Psoas muscle (tissue), 8 donors: ENCODE measurements around the gene MRPL24. TPM values are rescaled to one million over a fixed set of nuclear protein-coding genes. Genes with fewer than 3 reads are reported as not detected.

ENCODE experiments used
- ATAC-seq, 4 donors: fragments of 200-7000 bp; cut with Tn5 transposase; one replicate each; pipeline ENCODE4 v1.9.1; 2020; ENCODE audit warnings: moderate library complexity in 3 of 4, mild to moderate bottlenecking in 2 of 4
- DNase-seq, 2 donors: peaks; one replicate each; pipeline ENCODE4 v3.0.0-alpha.2; 2020
- H3K27ac ChIP-seq: fragments of 200-600 bp; one replicate; pipeline ENCODE4 v1.8.0; 2022
- H3K27me3 ChIP-seq, 3 donors: fragments of 200-600 bp in 1 of 3; one replicate each; pipeline versions ENCODE4 v1.6.1 to v1.8.0; 2013 to 2022; ENCODE audit warnings: low read length in 2 of 3, mild to moderate bottlenecking in 2 of 3, moderate library complexity in 1 of 3; ENCODE audit not compliant: insufficient read depth in 3 of 3
- H3K36me3 ChIP-seq, 2 donors: fragments of 200-600 bp in 1 of 2; one replicate each; pipeline versions ENCODE4 v1.6.1 to v1.8.0; 2013 to 2022; ENCODE audit warnings: low read depth in 1 of 2, mild to moderate bottlenecking in 1 of 2, moderate library complexity in 1 of 2; ENCODE audit not compliant: insufficient read depth in 1 of 2
- H3K4me1 ChIP-seq: fragments of 200-600 bp; one replicate; pipeline ENCODE4 v1.8.0; 2022
- H3K4me3 ChIP-seq: fragments of 200-600 bp; one replicate; pipeline ENCODE4 v1.8.0; 2022; ENCODE audit warnings: mild to moderate bottlenecking
- H3K9me3 ChIP-seq: fragments of 200-600 bp; one replicate; pipeline ENCODE4 v1.8.0; 2022
- CTCF ChIP-seq: fragments of 200-600 bp; IDR thresholded peaks from one replicate; pipeline ENCODE4 v1.8.0; 2022; ENCODE audit warnings: antibody characterized with exemption
- WGBS, 3 donors: extraction: QIAGEN DNeasy Blood & Tissue Kit; methylation state at CpG; one replicate each; pipeline versions ENCODE4 v1.1.6 to v1.1.7; 2013; 5-methylcytosine and 5-hydroxymethylcytosine counted together
- intact Hi-C, 2 donors: fragments of 100-400 bp; cut with DNase I; formaldehyde crosslinking; loops; one replicate each; pipeline versions ENCODE4 v1.11.0 to v1.14.2; 2022
- long read RNA-seq, 2 donors: library from polyadenylated mRNA; unstranded; transcript quantifications; one replicate each; pipeline ENCODE4 v2.0.0, GENCODE V29; 2021
- polyA plus RNA-seq, 3 donors: library from polyadenylated mRNA; stranded (reverse); fragments of 200-250 nt; gene quantifications; one replicate each; pipeline ENCODE4 v1.2.3, GENCODE V29; 2013
- total RNA-seq, 4 donors: library from RNA; stranded (reverse); fragmentation: NEBNext Ultra II Directional in 2 of 4; extraction: Animal tissue kit (Norgen Biotek cat#: 25700) in 2 of 4; gene quantifications; one replicate each; pipeline versions ENCODE4 v1.2.1 to v1.2.4, GENCODE V29; 2021 to 2023
- donor health status: healthy with polysubstance abuse.
- donor health status: DM: no; HTN: no; CAD: no; lungs with moderate emphysema.
- donor health status: Bipolar disorder and iron deficiency.
- donor health status: healthy.
- donor health status: DM: yes; HTN: yes; CAD: no.
- donor health status: DM: no; HTN: no; CAD: no.
- donor health status: DM: no; HTN: no; CAD: no.
- donor health status: DM: yes; HTN: yes; CAD: no.

Gene MRPL24
- total RNA-seq (100 to 1,000 TPM in 2 of 4 donors, 10 to 100 TPM in 2; 86.1 to 137 (median 99.8) TPM), polyA plus RNA-seq (100 to 1,000 TPM; 140 to 174 (median 146) TPM)
- long read RNA-seq, donor 1, transcript MRPL24-202 (6 exons, 883 nt), result major isoform, 21 of 42 reads
- long read RNA-seq, donor 1, transcript MRPL24-201 (6 exons, 883 nt), result minor isoform, 16 of 42 reads
- long read RNA-seq, donor 1, partial matches to known transcripts, result 0 of 42 reads
- long read RNA-seq, donor 1, other reads (novel, unspliced or antisense), result 4 of 42 reads
- long read RNA-seq, donor 2, transcript MRPL24-202 (6 exons, 883 nt), result major isoform, 23 of 44 reads
- long read RNA-seq, donor 2, transcript MRPL24-201 (6 exons, 883 nt), result minor isoform, 12 of 44 reads
- long read RNA-seq, donor 2, partial matches to known transcripts, result 1 of 44 reads
- long read RNA-seq, donor 2, other reads (novel, unspliced or antisense), result 7 of 44 reads

- H3K27me3 ChIP-seq, result no peaks in the 10 kb centered on the region
- intact Hi-C loops, result no loop called here
- peak within 1 kb of the TSS; percentile 90 for H3K27ac ChIP-seq
- peak within 1 kb of the TSS; percentile 83 for H3K4me3 ChIP-seq
- no peaks in the 10 kb centered on the region for H3K9me3 ChIP-seq
- peaks cover 21% of the 10 kb centered on the region for H3K4me1 ChIP-seq
- WGBS, 3 donors, result 0 to 1% (median 0%) methylated on average over 38 of the region's 38 CpGs
- TF ChIP-seq CTCF, result no peak
- ATAC-seq (peak; percentile 91 to 92 (median 92)), DNase-seq (peak; percentile 95 to 99)
- H3K36me3 ChIP-seq, result peaks cover 14 to 63% of the 10 kb centered on the region in 2 donors
Measured at GRCh38 chr1:156740741-156741480, at the start of gene MRPL24. MRPL24 (minus strand) TSS chr1:156741088; CDS start chr1:156738704, 2,384 bp downstream.

- Histone ChIP-seq H3K4me1 (no peaks in the 10 kb centered on the region), H3K27ac (no peak overlapping the region), H3K9me3 (no peaks in the 10 kb centered on the region), H3K36me3 (peaks cover 14 to 96% of the 10 kb centered on the region in 2 donors), H3K27me3 (no peaks in the 10 kb centered on the region), H3K4me3 (no peak overlapping the region)
- DNase-seq, result no peak
- WGBS, 3 donors, result 84 to 90% (median 87%) methylated on average over 4 of the region's 4 CpGs
- intact Hi-C loops, result no loop called here
- ATAC-seq, result no peak
- TF ChIP-seq CTCF, result no peak
Measured at GRCh38 chr1:156789621-156790318, 48.9 kb upstream of the MRPL24 start.

GRCh38 chr1:156788136-156788535 lies 47.2 kb upstream of the MRPL24 start:
- WGBS, 3 donors, result 92 to 97% (median 95%) methylated on average over 2 of the region's 2 CpGs
- Histone ChIP-seq H3K36me3 (peaks cover 10 to 96% of the 10 kb centered on the region in 2 donors), H3K4me1 (no peaks in the 10 kb centered on the region), H3K4me3 (no peak overlapping the region), H3K9me3 (no peaks in the 10 kb centered on the region), H3K27ac (no peak overlapping the region), H3K27me3 (no peaks in the 10 kb centered on the region)
- intact Hi-C loops, result no loop called here
- ATAC-seq (no peak), DNase-seq (no peak)
- TF ChIP-seq CTCF, result no peak

GRCh38 chr1:156786640-156787039 lies 45.8 kb upstream of the MRPL24 start:
- intact Hi-C loops, result no loop called here
- TF ChIP-seq CTCF, result no peak
- WGBS, 3 donors, result 88 to 91% (median 91%) methylated on average over 10 of the region's 10 CpGs
- Histone ChIP-seq H3K36me3 (peaks cover 5 to 93% of the 10 kb centered on the region in 2 donors), H3K27me3 (no peaks in the 10 kb centered on the region), H3K27ac (no peak overlapping the region), H3K4me1 (peaks cover 5% of the 10 kb centered on the region), H3K4me3 (no peak overlapping the region), H3K9me3 (no peaks in the 10 kb centered on the region)
- ATAC-seq (peak in 1 of 4 donors; percentile 13), DNase-seq (no peak)
